GM12891 (cell line): ENCODE data around the gene CACNB4.

Experiments used
- POLR2A ChIP-seq: IDR thresholded peaks from 2 replicates; pipeline ENCODE4 v1.6.1; 2011; ENCODE audit warnings: low read depth, low read length, control low read depth
- POLR2AphosphoS5 ChIP-seq: IDR thresholded peaks from 2 replicates; pipeline ENCODE4 v1.6.1; 2011; ENCODE audit warnings: low read depth, low read length, control low read depth
- SPI1 ChIP-seq: IDR thresholded peaks from 2 replicates; pipeline ENCODE4 v1.6.1; 2011; ENCODE audit warnings: low read depth, low read length, control low read depth
- TAF1 ChIP-seq: IDR thresholded peaks from 2 replicates; pipeline ENCODE4 v1.6.1; 2011; ENCODE audit warnings: low read depth, low read length, control low read depth

DNA sequence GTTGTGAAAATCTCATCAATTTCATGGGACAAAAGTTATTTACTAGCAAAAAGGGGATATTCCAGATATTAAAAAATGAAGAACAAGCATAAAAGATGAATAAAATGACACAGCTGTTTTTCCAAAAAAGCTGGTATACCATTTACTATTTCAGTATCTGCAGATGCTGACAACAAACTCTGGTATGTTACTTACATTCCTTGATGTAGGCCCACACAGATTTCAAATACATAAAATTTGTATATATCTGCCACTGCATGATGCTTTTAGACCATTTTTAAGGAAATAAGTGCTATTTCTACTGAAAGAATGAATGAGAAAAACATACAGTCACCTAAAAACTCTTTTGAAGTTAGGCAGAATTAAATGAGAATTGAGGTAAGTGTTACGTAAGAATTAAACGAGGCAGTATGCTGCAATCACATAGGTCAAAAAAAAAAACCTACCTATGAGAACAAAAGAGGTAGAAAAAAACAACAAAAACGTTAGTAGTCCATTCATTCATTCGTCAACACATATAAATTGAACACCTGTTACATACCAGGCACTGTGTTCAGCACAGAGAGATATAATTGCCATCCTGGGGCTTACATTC is 303.1 kb downstream of the CACNB4 start:
- no peak for TF ChIP-seq POLR2A
- TF ChIP-seq SPI1, result no peak
- no peak for TF ChIP-seq POLR2AphosphoS5
- no peak for TF ChIP-seq TAF1
